Cardiac muscle cell (in vitro differentiated cells and primary cell): ENCODE data around the gene RPN2. TPM values are rescaled to one million over a fixed set of nuclear protein-coding genes. Genes with fewer than 3 reads are reported as not detected.

ENCODE experiments used
- DNase-seq, 2 donors: peaks; one replicate each; pipeline versions ENCODE4 v3.0.0 to v3.0.0-alpha.2; 2010 to 2017; ENCODE audit warnings: low read depth in 1 of 2, low spot score in 1 of 2
- H3K27ac ChIP-seq: fragments of 200-600 bp; sonication (generic); 2 replicates; pipeline ENCODE4 v1.5.1; 2016
- H3K27me3 ChIP-seq: fragments of 200-600 bp; sonication (generic); 2 replicates; pipeline ENCODE4 v1.6.0; 2016; ENCODE audit warnings: control low read depth
- H3K36me3 ChIP-seq: fragments of 200-600 bp; sonication (generic); 2 replicates; pipeline ENCODE4 v1.5.1; 2016; ENCODE audit warnings: control low read depth
- H3K4me1 ChIP-seq: fragments of 200-600 bp; sonication (generic); 2 replicates; pipeline ENCODE4 v1.8.1; 2017; ENCODE audit warnings: low read depth, mild to moderate bottlenecking, mixed run types
- H3K4me3 ChIP-seq: fragments of 200-600 bp; sonication (generic); 2 replicates; pipeline ENCODE4 v1.5.1; 2016; ENCODE audit warnings: mild to moderate bottlenecking
- H3K9me3 ChIP-seq: fragments of 200-600 bp; sonication (generic); 2 replicates; pipeline ENCODE4 v1.5.1; 2017; ENCODE audit warnings: low read depth, mild to moderate bottlenecking, control low read depth
- polyA plus RNA-seq: library from polyadenylated mRNA; unstranded; fragments of >200 nt; fragmentation: Nextera tagmentation; extraction: Ambion mirVana; gene quantifications from 2 replicates; pipeline ENCODE4 v1.2.1, GENCODE V29; 2016
- total RNA-seq: library from RNA; depleted of rRNA; stranded (reverse); fragments of >200 nt; gene quantifications from 2 replicates; pipeline ENCODE4 v1.2.3, GENCODE V29; 2016
- TF ChIP-seq, protein P1 (sequence below): IDR thresholded peaks from 2 replicates; pipeline ENCODE4 v1.5.1; 2012; ENCODE audit warnings: low read depth, mild to moderate bottlenecking, low read length

RPN2 gene
- total and polyA plus RNA-seq, 2 experiments from 2014 or later: 150 to 259 TPM

DNA sequence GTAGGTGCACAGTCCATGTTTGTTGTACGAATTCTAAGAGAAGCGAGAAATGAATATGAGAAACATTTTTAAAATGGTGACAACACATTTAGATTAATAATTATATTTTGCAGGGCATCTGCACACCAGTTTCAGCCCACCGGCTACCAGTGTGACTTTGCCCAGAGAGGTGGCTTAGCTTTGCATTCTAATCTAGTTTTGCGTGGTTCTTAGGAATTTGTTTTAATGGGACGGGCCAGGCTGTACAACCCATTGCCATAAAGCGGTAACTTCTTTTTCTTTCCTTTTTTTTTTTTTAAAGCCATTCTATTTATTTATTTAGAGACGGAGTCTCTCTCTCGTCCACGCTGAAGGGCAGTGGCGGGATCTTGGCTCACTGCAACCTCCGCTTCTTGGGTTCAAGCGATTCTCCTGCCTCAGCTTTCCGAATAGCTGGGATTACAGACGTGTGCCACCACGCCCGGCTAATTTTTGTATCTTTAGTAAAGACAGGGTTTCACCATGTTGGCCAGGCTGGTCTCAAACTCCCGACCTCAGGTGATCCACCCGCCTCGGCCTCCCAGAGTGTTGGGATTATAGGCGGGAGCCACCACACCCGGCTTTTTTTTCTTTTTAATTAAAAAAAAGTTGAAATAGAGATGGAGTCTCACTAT lies 111.2 kb downstream of the RPN2 start:
- Histone ChIP-seq H3K9me3 (no peaks in the 10 kb centered on the region), H3K27me3 (no peaks in the 10 kb centered on the region), H3K4me1 (peaks cover 11% of the 10 kb centered on the region), H3K36me3 (no peaks in the 10 kb centered on the region), H3K27ac (peak overlapping the region; percentile 97), H3K4me3 (peak overlapping the region; percentile 75)
- no peak for DNase-seq
- TF ChIP-seq, protein P1, sequence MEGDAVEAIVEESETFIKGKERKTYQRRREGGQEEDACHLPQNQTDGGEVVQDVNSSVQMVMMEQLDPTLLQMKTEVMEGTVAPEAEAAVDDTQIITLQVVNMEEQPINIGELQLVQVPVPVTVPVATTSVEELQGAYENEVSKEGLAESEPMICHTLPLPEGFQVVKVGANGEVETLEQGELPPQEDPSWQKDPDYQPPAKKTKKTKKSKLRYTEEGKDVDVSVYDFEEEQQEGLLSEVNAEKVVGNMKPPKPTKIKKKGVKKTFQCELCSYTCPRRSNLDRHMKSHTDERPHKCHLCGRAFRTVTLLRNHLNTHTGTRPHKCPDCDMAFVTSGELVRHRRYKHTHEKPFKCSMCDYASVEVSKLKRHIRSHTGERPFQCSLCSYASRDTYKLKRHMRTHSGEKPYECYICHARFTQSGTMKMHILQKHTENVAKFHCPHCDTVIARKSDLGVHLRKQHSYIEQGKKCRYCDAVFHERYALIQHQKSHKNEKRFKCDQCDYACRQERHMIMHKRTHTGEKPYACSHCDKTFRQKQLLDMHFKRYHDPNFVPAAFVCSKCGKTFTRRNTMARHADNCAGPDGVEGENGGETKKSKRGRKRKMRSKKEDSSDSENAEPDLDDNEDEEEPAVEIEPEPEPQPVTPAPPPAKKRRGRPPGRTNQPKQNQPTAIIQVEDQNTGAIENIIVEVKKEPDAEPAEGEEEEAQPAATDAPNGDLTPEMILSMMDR: no peak

Other genes with a start within 250 kb of the RPN2 start
- 7.3 and 11.2 TPM in 2 replicates for gene SAMHD1, start 227.6 kb upstream of the RPN2 start, total RNA-seq
- gene SAMHD1, start 227.6 kb upstream of the RPN2 start, polyA plus RNA-seq: 10.3 and 10.4 TPM in 2 replicates
- 4.3 and 4.9 TPM in 2 replicates for gene RBL1, start 83.3 kb upstream of the RPN2 start, total RNA-seq
- 3.1 and 5.0 TPM in 2 replicates for gene RBL1, start 83.3 kb upstream of the RPN2 start, polyA plus RNA-seq
- 5.8 and 7.8 TPM in 2 replicates for gene MROH8, start 218 bp downstream of the RPN2 start, total RNA-seq
- gene MROH8, start 218 bp downstream of the RPN2 start, polyA plus RNA-seq: 12.1 and 13.3 TPM in 2 replicates
- 0.63 and 1.1 TPM in 2 replicates for gene GHRH, start 82.5 kb downstream of the RPN2 start, total RNA-seq
- 0.34 TPM in 1 of 2 replicates, not detected in the other for gene GHRH, start 82.5 kb downstream of the RPN2 start, polyA plus RNA-seq
- 27.7 and 34.7 TPM in 2 replicates for gene MANBAL, start 110.3 kb downstream of the RPN2 start, total RNA-seq
- gene MANBAL, start 110.3 kb downstream of the RPN2 start, polyA plus RNA-seq: 111 and 115 TPM in 2 replicates
- 26.5 and 34.3 TPM in 2 replicates for gene SRC, start 166.8 kb downstream of the RPN2 start, total RNA-seq
- 26.2 and 34.7 TPM in 2 replicates for gene SRC, start 166.8 kb downstream of the RPN2 start, polyA plus RNA-seq